A549 treated with CORT108297 at 1 μM for 4 hours (cell line): Measurements from ENCODE around the gene ICE1. TPM values are rescaled to one million over a fixed set of nuclear protein-coding genes. Genes with fewer than 3 reads are reported as not detected.

Source experiments
- total RNA-seq: library from RNA; stranded (reverse); fragments of 200-300 nt; extraction: Qiagen RNA extraction; gene quantifications from 5 replicates; pipeline ENCODE4 v1.2.3, GENCODE V29; 2022

Gene ICE1
- 18.0 to 24.5 TPM (median 22.5 TPM) in 5 replicates for total RNA-seq

GRCh38 chr5:5421961-5422818 lies at the start of gene ICE1:
ICE1 (plus strand) TSS chr5:5422677; CDS start chr5:5422916, 239 bp downstream.

